GM19238 (cell line): Measurements from ENCODE around the gene MGAT2.
A peak's percentile ranks its signal among the peaks of the same experiment; 100 is the strongest.
"Not testable (repeated sequence)": the region's sequence is repeated elsewhere in the genome, so short reads cannot be mapped to it uniquely, and the experiment has no call there.

ENCODE experiments used
- DNase-seq: peaks from one replicate; pipeline ENCODE4 v3.0.0; 2011; ENCODE audit warnings: low spot score; ENCODE audit not compliant: insufficient read length

The MGAT2 gene

GRCh38 chr14:49612251-49612650 lies 8.3 kb upstream of the MGAT2 start:
- DNase-seq = no peak

DNA sequence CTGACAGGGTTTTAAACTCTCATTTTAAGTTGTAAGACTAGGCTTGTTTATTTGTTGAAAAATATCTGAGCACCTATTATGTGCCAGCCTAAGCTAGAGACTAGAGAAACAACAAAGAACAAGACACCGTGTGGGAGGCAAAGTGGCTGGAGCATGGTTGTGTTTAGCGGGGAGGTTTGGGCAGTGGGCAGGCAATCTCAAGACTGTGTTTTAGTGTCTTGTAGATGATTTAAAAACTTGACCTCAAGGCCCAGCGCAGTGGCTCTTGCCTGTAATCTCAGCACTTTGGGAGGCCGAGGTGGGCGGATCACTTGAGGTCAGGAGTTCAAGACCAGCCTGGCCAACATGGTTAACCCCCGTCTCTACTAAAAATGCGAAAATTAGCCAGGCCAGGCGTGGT lies 7.9 kb upstream of the MGAT2 start:
- DNase-seq = no peak

DNA sequence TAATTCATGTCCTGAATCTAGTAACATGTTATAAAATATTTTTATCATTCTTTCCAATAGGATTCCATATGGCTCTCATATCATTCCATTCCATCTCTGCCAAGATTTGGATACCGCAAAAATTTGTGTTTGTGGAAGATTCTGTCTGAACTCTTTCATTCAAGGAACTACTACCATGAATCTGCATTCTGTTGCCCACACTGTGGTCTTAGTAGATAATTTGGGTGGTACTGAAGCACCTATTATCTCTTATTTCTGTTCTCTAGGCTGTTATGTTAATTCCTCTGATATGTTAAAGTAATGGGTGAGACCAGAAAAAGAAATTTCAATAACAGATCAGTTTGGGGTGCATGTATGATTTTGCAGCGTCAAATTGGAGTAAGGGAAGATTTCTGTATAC lies 6.4 kb upstream of the MGAT2 start:
- DNase-seq = no peak

- no peak for DNase-seq
Observed at GRCh38 chr14:49615776-49616175, 4.8 kb upstream of the MGAT2 start.

- no peak for DNase-seq
Observed at GRCh38 chr14:49617852-49618519, 2.6 kb upstream of the MGAT2 start.

DNA sequence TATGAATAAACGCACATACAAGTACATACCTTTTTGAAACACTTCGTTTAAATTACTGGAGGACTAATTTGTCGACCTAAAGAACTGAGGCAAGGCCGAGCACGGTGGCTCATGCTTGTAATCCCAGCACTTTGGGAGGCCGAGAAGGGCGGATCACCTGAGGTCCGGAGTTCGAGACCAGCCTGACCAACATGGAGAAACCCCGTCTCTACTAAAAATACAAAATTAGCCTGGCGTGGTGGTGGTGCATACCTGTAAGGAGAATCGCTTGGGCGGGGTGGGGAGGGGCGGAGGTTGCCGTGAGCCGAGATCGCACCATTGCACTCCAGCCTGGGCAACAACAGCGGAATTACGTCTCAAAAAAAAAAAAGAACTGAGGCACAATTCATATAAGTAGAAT lies 1.3 kb upstream of the MGAT2 start:
- not testable (repeated sequence) for DNase-seq

DNA sequence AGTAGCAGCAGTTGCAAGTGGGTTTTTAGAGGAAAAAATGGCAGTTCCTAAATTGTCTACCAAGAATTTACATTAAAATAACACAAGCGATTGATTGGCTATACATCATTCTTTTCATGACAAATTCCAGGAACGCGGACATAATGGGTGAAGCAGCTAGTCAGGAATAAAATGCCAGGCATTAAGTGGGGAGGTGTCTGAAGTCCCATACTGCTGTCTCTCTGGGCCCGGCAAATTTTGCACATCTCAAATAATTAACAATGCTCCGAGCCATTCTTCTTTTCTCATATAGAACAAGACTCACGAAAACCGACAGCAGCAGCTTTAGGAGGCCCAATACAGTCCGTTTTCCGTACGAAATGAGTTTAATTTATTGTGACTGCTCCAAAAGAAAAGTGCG lies 869 bp upstream of the MGAT2 start:
- no peak for DNase-seq

- DNase-seq = no peak
Observed at GRCh38 chr14:49621114-49621881, 699 bp downstream of the MGAT2 start.

DNA sequence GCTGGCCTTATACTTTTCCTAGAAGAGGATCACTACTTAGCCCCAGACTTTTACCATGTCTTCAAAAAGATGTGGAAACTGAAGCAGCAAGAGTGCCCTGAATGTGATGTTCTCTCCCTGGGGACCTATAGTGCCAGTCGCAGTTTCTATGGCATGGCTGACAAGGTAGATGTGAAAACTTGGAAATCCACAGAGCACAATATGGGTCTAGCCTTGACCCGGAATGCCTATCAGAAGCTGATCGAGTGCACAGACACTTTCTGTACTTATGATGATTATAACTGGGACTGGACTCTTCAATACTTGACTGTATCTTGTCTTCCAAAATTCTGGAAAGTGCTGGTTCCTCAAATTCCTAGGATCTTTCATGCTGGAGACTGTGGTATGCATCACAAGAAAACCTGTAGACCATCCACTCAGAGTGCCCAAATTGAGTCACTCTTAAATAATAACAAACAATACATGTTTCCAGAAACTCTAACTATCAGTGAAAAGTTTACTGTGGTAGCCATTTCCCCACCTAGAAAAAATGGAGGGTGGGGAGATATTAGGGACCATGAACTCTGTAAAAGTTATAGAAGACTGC lies 1.5 kb downstream of the MGAT2 start:
- no peak for DNase-seq

- DNase-seq = no peak
Observed at GRCh38 chr14:49623387-49623786, 2.8 kb downstream of the MGAT2 start.

DNA sequence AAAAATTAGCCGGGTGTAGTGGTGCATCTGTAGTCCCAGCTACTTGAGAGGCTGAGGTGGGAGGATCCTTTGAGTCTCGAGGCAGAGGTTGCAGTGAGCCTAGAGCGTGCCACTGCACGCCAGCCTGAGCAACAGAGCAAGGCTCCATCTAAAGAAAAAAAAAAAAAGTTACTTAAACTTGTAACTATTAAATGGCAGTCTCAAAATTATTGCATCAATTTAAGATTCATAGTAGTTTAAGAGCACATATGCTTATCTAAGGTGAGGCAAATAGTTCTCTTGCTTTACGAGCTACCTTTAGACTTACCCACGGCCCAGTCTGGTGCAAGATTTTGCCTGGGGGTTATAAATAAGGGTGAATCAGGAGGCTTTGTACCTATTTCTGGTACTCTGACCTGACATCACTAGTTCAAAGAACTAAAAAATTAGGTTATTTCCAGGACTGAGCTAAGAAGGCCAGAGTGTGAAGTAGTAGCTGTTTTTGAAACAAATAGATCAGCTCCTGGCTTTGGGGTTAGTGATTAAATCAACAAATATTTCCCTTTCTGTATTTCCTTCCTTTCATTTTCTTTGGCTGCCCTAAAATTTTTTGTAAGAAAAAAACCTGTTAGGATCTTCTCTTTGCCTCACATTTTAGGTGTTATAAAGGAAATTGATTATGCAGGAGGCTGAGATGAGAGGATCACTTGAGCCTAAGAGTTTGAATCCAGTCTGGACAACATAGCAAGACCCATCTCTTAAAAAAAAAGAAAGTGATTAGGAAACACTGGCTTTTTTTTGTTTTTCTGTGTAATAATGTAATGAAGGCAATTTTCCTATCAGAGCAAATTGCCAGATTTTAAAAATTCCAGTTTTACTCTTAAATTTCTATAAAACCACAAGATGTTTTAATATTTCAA lies 3.6 kb downstream of the MGAT2 start:
- DNase-seq = no peak

DNA sequence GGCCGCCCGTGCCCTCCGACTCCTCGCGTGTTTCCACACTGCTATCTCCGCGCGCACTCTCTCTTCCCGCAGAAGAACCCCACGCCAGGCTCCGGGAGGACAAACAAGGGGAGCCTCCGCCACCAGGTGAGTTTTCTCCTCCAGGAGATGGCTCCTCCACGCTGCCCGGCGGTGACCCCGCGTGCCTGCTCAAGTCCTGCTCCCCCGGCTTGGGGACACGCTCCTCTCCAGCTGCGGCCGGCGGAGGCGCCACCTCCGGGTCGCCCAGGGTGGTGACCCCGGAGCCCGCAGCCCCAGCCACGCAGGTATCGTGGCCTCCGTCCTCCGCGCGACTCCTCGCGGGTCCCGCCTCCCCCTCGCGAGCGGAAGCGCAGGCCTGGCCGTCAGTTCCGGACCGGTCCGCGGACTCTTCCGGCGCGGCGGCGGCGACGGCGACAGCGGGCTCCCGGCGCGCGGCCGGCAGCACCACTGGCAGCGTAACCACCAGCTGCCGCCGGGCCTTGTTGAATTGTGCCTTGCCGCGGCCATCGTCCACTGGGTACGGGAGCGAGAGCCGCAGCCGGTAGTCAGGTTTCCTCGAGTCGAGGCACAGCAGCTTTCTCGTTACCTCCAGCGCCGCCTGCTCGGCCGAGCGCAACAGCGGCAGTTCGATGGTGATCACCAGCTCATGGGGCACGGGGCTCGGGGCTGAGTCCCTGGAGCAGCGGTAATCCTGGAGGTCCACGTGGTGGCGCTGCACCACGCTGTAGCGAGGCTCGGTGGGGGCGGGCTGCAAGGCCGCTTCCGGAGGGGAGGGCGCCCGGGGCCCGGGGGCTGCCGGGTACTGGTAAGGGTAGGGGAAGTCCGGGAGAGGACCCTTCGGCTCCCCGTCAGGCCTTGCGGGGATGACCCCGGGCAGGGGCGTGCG lies 13.3 kb downstream of the MGAT2 start:
- DNase-seq = peak; percentile 88

DNA sequence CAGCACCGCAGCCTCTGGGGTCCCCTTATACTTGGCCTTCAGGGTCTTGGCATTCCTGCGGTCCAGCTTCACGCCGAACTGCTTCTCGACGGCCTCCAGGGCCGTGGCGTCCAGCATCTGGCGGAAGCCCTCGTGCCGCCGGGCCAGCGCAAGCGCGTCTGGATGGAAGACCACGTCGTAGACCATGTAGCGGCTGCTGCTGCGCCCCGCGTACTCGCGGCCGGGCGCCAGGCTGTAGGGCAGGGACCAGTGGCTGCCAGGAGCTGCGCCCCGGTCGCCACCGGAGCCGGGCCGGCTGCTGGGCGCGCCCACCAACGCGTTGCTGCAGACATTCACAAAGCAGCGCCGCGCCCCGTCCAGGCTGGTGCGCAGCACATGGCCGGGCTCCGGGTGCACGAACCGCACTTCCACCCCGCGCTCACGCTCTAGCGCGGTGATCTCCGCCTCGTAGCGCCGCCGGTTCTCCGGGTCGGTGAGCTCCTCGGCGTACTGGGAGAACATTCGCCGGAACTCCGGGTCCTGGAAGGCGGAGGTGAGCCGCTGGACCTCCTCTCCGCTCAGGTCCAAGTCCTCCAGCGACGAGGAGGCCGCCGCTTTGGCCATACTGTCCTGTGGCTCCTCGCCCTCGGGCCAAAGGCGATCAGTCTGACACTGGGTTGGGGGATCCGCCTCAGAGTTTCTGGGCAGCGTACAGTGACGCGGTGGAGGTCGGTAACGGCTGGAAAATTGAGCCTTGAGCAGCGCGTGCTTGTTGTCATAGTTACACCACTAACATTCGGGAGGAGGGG lies 14.1 kb downstream of the MGAT2 start, which contains the start of gene DNAAF2:
TSS of gene DNAAF2 (minus strand) at position 698 of the 788 bp plus-strand sequence. CDS start at position 603, 95 bp downstream.
- DNase-seq = peak; percentile 35

DNA sequence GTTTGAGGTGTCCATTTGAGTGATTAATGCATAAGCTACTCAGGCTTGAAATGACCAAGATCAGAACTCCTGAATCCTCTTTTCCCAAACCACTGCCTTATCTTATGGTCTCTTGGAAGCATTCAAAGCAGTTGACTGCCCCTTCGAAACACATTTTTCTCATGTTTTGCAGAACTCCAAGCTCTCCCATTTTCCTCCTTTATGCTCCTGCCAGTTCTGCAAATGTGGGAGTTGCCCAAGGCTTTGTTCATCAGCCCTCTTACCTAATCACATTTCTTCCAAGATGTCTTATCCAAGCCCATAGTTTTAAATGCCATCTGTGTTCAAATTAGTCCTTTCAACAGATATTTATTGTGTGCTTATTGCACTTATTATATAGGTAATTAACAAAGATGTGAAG lies 16.3 kb downstream of the MGAT2 start:
- no peak for DNase-seq

GRCh38 chr14:49637534-49638078 lies 17.0 kb downstream of the MGAT2 start:
- no peak for DNase-seq

DNA sequence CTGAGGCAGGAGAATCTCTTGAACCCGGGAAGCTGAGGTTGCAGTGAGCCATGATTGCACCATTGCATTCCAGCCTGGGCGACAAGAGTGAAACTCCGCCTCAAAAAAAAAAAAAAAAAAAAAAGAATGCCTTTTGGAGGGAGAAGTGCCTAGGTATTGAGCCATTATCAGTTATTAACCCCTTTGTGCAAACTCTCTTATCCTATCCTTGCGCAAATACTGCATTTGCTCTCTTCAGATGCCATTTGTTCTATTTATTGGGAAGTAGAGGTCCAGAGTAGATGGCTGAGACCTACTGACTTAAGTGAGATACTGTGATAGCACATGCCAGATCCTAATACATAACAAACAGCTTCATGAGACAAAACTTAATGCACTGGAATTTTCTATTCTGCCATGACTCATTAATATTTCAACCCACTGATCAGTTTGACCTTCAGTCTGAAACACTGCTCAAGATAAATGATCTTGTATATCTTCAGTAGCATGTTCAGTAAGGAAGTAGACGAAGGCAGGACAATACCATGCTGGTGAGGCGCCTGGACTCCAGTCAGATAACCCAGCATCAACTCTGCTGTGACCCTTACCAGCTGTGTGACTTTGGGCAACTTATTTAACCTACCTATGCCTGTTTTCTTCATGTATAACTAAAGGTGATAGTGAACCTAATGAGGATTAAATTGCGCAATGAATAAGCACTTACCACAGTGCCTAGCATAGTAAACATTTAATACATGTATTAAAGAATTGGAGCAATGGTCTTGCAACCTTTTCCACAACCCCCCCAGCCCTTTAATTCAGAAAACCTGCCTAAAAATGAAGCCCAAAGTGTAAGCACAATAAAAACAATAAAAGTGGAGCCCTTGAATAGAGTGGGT lies 20.2 kb downstream of the MGAT2 start:
- no peak for DNase-seq

DNA sequence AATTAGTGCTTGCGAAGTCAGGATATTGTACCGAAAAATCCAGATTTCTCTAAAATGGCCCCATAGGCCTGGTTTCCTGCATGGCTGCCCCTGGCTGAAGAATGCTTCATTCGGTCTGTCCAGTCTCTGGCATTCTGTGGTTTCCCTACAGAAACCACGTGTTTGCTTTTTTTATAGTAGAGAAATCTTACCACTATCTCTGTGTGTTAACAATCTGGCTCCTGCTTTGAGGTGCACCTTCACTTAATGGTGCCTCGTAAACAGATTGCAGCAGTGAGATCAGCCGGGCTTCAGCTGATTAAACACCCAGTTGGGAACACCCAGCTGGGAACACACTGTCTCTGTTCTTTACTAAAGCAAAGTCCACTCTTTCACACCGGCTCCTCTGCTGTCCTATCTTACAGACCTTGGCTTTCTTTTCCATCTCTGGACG lies 21.1 kb downstream of the MGAT2 start:
- DNase-seq = no peak

GRCh38 chr14:49642163-49642562 lies 21.6 kb downstream of the MGAT2 start:
- DNase-seq = no peak
